ENCODE measurements around the gene KDM4D.
"Not testable (repeated sequence)": the region's sequence is repeated elsewhere in the genome, so short reads cannot be mapped to it uniquely, and the experiment has no call there.

KDM4D gene

GRCh38 chr11:94959179-94959578, 14.3 kb upstream of the KDM4D start:
- no peak for DNase-seq

GRCh38 chr11:94960488-94960887, 13.0 kb upstream of the KDM4D start:
- DNase-seq, result no peak

GRCh38 chr11:94961255-94961654, 12.3 kb upstream of the KDM4D start:
- DNase-seq, result no peak

GRCh38 chr11:94964934-94965333, 8.6 kb upstream of the KDM4D start:
- no peak for DNase-seq

- DNase-seq, result peak in 1 of 2 experiments; percentile 5
Observed at GRCh38 chr11:94968334-94968958, 5.1 kb upstream of the KDM4D start.

- no peak for DNase-seq
Observed at GRCh38 chr11:94972700-94973098, 810 bp upstream of the KDM4D start.

- no peak for DNase-seq
Observed at GRCh38 chr11:94974178-94974577, 669 bp downstream of the KDM4D start.

- DNase-seq, result no peak
Observed at GRCh38 chr11:94975599-94975998, 2.1 kb downstream of the KDM4D start.

GRCh38 chr11:94987378-94987777, 13.9 kb downstream of the KDM4D start:
- no peak for DNase-seq

GRCh38 chr11:94988748-94989147, 15.2 kb downstream of the KDM4D start:
- no peak for DNase-seq

GRCh38 chr11:94993400-94993943, 20.0 kb downstream of the KDM4D start:
- DNase-seq, result no peak

- no peak for DNase-seq
Observed at GRCh38 chr11:94997437-94997836, 23.9 kb downstream of the KDM4D start.

- no peak for DNase-seq
Observed at GRCh38 chr11:94998285-94998684, 24.8 kb downstream of the KDM4D start.

GRCh38 chr11:95003716-95004115, 30.2 kb downstream of the KDM4D start:
- no peak for DNase-seq

- DNase-seq, result no peak
Observed at GRCh38 chr11:95005642-95006041, 32.1 kb downstream of the KDM4D start.

- DNase-seq, result no peak
Observed at GRCh38 chr11:95011376-95011775, 37.9 kb downstream of the KDM4D start.

- DNase-seq, result no peak
Observed at GRCh38 chr11:95014184-95014821, 40.8 kb downstream of the KDM4D start.

- no peak for DNase-seq
Observed at GRCh38 chr11:95016139-95016538, 42.6 kb downstream of the KDM4D start.

- not testable (repeated sequence) for DNase-seq
Observed at GRCh38 chr11:95021468-95021867, 48.0 kb downstream of the KDM4D start.

GRCh38 chr11:95024958-95025357, 51.4 kb downstream of the KDM4D start, which contains the start of gene KDM4E:
KDM4E (plus strand) TSS chr11:95025258; CDS start chr11:95025558, 300 bp downstream.
- DNase-seq, result no peak

GRCh38 chr11:95025594-95025993, 52.1 kb downstream of the KDM4D start:
- DNase-seq, result not testable (repeated sequence)

GRCh38 chr11:95028357-95028756, 54.8 kb downstream of the KDM4D start:
- DNase-seq, result no peak

GRCh38 chr11:95033051-95033450, 59.5 kb downstream of the KDM4D start:
- no peak for DNase-seq

- no peak for DNase-seq
Observed at GRCh38 chr11:95035316-95035715, 61.8 kb downstream of the KDM4D start.
